Measurements from ENCODE around the gene FKBP2. TPM values are rescaled to one million over a fixed set of nuclear protein-coding genes. Genes with fewer than 3 reads are reported as not detected.
A peak's percentile ranks its signal among the peaks of the same experiment; 100 is the strongest.

FKBP2 gene
- total RNA-seq, 1 experiment from 2014 or later = 41.0 TPM

DNA sequence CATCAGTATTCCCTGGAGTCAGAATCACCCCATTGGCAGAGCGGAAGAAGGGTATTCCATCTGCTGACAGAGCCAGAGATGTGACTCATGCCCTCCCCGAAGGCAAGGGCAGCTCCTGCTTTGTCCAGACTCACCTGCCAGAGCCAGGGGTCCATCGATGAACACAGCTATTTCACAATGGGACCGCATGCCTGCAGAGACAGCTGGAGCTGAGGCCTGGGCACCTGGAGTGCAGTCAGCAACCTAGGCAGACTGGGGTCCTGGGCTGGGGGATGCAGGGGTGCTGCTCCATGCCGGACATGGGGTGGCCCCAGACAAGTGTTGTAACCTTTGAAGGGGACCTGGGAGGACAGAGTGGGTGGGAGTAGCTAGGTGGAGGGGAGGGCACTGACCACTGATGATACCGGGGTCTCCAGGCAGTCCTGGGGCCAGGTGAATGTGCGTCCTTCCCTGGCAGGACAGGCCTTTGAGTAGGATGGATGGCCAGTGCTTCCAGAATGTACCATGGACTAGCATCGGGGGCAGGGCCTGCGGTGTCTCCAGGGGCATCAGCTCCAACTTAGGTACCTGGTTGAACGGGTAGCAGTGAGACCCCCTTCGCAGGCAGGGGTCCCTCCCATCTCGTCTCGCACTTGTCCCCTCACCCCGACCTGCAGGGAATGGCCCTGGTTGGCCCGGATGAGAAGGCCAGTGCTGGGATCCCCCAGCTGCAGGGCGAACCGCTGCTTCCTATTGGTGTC is 16.6 kb upstream of the FKBP2 start:
- Histone ChIP-seq H2BK12ac (ENCODE audit: insufficient read length, low read depth, low read length) (no peak overlapping the region), H3K18ac (ENCODE audit: insufficient read length, low read depth, low read length) (no peak overlapping the region), H2BK15ac (ENCODE audit: low read depth, low read length) (no peak overlapping the region), H3T11ph (ENCODE audit: low read length) (no peak overlapping the region), H4K91ac (ENCODE audit: insufficient read length, low read depth, low read length) (no peak overlapping the region), H3K27ac (ENCODE audit: insufficient read length, low read depth, low read length) (no peak overlapping the region), H4K8ac (replicated peaks; ENCODE audit: insufficient read length, low read depth, low read length) (no peak overlapping the region), H2BK5ac (ENCODE audit: insufficient read length, low read length) (no peak overlapping the region), H3K23me2 (ENCODE audit: insufficient read length, low read depth, low read length, poor library complexity, severe bottlenecking) (peaks cover 15% of the 10 kb centered on the region), H3K4me1 (ENCODE audit: insufficient read depth, low read length) (no peaks in the 10 kb centered on the region), H3K27me3 (ENCODE audit: insufficient read depth, low read length) (no peaks in the 10 kb centered on the region), H3K79me2 (ENCODE audit: insufficient read depth, low read length) (no peaks in the 10 kb centered on the region), H3K9ac (ENCODE audit: extremely low read depth, insufficient read length, low read length) (no peak overlapping the region), H2AFZ (ENCODE audit: low read length) (no peak overlapping the region), H3K14ac (ENCODE audit: insufficient read depth, low read length) (no peak overlapping the region; the same call in 1 of the 2 replicates), H3K9me3 (ENCODE audit: control insufficient read depth, low read depth, low read length) (no peaks in the 10 kb centered on the region), H2AK5ac (ENCODE audit: insufficient read length, low read length) (no peak overlapping the region), H3K23ac (ENCODE audit: insufficient read length, low read depth, low read length) (no peak overlapping the region), H3K4me2 (ENCODE audit: insufficient read depth, insufficient read length, low read length) (no peak overlapping the region), H3K56ac (ENCODE audit: insufficient read length, low read depth, low read length) (no peak overlapping the region), H3K4ac (ENCODE audit: low read depth, low read length) (no peak overlapping the region), H2BK20ac (ENCODE audit: low read depth, low read length, poor library complexity, severe bottlenecking) (no peak overlapping the region), H3K79me1 (ENCODE audit: insufficient read depth, low read depth, low read length, poor library complexity, severe bottlenecking) (no peaks in the 10 kb centered on the region), H2BK120ac (ENCODE audit: low read depth, low read length, poor library complexity, severe bottlenecking) (no peak overlapping the region), H4K20me1 (ENCODE audit: control insufficient read depth, insufficient read depth, insufficient read length) (no peaks in the 10 kb centered on the region), H4K5ac (ENCODE audit: insufficient read length, low read depth, low read length) (no peak overlapping the region)
- TF ChIP-seq, protein P1, sequence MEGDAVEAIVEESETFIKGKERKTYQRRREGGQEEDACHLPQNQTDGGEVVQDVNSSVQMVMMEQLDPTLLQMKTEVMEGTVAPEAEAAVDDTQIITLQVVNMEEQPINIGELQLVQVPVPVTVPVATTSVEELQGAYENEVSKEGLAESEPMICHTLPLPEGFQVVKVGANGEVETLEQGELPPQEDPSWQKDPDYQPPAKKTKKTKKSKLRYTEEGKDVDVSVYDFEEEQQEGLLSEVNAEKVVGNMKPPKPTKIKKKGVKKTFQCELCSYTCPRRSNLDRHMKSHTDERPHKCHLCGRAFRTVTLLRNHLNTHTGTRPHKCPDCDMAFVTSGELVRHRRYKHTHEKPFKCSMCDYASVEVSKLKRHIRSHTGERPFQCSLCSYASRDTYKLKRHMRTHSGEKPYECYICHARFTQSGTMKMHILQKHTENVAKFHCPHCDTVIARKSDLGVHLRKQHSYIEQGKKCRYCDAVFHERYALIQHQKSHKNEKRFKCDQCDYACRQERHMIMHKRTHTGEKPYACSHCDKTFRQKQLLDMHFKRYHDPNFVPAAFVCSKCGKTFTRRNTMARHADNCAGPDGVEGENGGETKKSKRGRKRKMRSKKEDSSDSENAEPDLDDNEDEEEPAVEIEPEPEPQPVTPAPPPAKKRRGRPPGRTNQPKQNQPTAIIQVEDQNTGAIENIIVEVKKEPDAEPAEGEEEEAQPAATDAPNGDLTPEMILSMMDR (conservative IDR thresholded peaks at IDR 0.05) = no peak
- H3K4me1 Mint-ChIP-seq = peaks cover 15 to 17% of the 10 kb centered on the region in 2 experiments
- no CpG with 5 or more reads among the region's 17 CpGs for WGBS (ENCODE audit: extremely low coverage, insufficient read length, low lambda C conversion rate)
- H3K9me3 Mint-ChIP-seq = no peaks in the 10 kb centered on the region
- peaks cover 0 to 16% (median 14%) of the 10 kb centered on the region in 3 experiments; a peak in 4 of 7 replicates for H3K36me3 Mint-ChIP-seq (ENCODE audit: insufficient read depth in 1 of 3, low read depth in 3 of 3)
- peak overlapping the region in 1 of 2 experiments; percentile 91; a peak in 2 of 5 replicates for H3K4me3 Mint-ChIP-seq
- DNase-seq = no peak
- H3K27ac Mint-ChIP-seq = peak overlapping the region in 1 of 3 experiments; percentile 42; a peak in 1 of 7 replicates
- no peaks in the 10 kb centered on the region for H3K27me3 Mint-ChIP-seq (ENCODE audit: low read depth)
